ENCODE results near the gene CYP51A1.
"Not testable (repeated sequence)": the region's sequence is repeated elsewhere in the genome, so short reads cannot be mapped to it uniquely, and the experiment has no call there.

Gene CYP51A1

DNA sequence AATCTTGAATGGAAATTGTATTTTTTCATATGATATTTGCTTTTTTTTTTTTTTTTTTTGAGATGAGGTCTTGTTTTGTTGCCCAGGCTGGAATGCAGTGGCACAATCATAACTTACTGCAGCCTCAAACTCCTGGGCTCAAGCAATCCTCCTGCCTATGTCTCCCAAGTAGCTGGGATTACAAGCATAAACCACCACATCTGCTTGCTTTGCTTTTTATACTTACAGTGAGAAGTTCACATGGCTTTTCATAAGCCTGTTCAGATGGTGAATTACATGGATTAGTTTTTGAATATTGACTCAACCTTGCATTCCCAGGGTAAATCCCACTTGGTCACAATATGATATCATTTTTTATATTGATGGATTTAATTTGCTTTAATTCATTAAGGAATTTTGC is 22.7 kb upstream of the CYP51A1 start:
- no peak overlapping the region for H3K4me3 ChIP-seq (ENCODE audit: low read depth, low read length)
- TF ChIP-seq, protein P1, sequence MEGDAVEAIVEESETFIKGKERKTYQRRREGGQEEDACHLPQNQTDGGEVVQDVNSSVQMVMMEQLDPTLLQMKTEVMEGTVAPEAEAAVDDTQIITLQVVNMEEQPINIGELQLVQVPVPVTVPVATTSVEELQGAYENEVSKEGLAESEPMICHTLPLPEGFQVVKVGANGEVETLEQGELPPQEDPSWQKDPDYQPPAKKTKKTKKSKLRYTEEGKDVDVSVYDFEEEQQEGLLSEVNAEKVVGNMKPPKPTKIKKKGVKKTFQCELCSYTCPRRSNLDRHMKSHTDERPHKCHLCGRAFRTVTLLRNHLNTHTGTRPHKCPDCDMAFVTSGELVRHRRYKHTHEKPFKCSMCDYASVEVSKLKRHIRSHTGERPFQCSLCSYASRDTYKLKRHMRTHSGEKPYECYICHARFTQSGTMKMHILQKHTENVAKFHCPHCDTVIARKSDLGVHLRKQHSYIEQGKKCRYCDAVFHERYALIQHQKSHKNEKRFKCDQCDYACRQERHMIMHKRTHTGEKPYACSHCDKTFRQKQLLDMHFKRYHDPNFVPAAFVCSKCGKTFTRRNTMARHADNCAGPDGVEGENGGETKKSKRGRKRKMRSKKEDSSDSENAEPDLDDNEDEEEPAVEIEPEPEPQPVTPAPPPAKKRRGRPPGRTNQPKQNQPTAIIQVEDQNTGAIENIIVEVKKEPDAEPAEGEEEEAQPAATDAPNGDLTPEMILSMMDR (IDR thresholded peaks at IDR 0.05; ENCODE audit: low read depth, low read length), result no peak

DNA sequence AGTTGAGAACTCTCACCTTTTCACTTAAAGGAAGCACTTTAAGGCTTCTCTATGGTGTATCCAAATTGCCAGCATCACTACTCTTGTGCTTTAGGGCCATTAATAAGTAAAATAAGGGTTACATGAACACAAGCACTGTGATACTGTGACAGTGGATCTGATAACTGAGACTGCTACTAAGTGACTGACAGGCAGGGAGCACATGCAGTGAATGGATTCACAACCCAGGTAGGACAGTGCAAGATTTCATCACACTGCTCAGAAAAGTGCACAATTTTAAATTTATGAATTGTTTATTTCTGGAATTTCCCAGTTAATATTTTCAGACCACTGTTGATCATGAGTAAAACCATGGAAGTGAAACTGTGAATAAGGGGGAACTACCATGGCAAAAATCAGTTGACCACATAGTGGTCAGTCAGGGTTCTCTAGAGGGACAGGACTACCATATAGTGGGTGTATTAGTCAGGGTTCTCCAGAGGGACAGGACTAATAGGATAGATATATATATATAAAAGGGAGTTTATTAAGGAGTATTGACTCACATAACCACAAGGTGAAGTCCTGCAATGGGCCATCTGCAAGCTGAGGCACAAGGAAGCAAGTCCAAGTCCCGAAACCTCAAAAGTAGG is 20.9 kb upstream of the CYP51A1 start:
- TF ChIP-seq, protein P1 (IDR thresholded peaks at IDR 0.05; ENCODE audit: low read depth, low read length), result no peak

DNA sequence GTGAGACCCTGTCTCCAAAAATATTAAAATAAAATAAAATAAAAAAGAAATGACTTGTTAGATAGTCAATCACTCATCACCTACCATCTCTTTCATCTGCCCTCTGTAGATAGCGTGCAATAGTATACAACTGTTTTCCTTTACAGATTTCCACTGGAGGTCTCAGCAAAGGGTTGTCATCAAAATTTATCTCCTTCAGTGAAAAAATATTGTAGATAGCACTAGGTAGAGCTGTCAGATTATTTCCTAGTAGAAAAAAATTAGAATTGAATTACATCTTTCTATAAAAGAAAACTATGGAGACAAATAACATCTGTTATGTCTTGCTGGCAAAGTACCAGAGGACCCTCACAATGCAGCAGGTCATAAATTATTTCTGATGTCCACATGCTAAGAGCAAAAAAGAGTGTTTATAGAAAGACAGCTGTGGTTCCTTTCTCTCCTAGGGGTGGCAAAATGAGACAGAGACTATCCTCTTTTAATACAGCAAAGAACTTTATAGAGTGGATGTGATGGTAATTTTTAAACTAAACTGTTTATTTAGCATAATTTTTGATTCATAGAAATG is 16.3 kb upstream of the CYP51A1 start:
- H3K4me3 ChIP-seq (ENCODE audit: low read depth, low read length), result no peak overlapping the region
- TF ChIP-seq, protein P1 (IDR thresholded peaks at IDR 0.05; ENCODE audit: low read depth, low read length), result no peak

More for the DNA sequence above, 20.9 kb upstream of the CYP51A1 start:
- no peak overlapping the region for H3K4me3 ChIP-seq (ENCODE audit: low read depth, low read length)

DNA sequence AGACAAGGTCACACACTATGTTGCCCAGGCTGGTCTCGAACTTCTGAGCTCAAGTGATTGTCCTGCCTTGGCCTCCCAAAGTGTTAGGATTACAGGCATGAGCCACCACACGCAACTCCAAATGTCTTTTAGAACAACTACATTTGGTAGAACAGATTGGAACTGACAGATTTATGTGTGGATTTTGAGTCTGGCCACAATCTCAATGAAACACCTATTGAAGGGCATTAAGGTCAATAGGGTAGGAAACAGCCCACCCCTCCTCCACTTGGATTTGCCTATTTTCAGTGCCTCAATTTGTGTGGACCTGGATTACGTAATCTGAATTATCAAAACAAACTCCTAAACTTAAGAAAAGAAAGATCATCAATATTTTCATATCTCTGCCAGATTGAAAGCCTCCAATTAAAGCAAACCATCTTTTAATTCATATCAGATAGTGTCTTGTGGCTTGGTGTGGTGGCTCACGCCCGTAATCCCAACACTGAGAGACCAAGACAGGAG is 15.5 kb upstream of the CYP51A1 start:
- TF ChIP-seq, protein P1 (IDR thresholded peaks at IDR 0.05; ENCODE audit: low read depth, low read length), result no peak

DNA sequence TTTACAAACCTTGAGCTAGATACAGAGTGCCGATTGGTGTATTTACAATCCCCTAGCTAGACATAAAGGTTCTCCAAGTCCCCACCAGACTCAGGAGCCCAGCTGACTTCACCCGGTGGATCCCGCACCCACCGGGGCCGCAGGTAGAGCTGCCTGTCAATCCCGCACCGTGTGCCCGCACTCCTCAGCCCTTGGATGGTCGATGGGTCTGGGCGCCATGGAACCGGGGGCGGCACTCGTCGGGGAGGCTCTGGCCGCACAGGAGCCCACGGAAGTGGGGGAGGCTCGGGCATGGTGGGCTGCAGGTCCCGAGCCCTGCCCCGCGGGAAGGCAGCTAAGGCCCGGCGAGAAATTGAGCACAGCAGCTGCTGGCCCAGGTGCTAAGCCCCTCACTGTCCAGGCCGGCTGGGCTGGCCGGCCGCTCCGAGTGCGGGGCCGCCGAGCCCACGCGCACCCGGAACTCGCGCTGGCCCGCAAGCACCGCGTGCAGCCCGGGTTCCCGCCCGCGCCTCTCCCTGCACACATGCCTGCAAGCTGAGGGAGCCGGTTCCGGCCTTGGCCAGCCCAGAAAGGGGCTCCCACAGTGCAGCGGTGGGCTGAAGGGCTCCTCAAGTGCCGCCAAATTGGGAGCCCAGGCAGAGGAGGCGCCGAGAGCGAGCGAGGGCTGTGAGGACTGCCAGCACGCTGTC is 9.1 kb upstream of the CYP51A1 start:
- H3K4me3 ChIP-seq (ENCODE audit: low read depth, low read length), result not testable (repeated sequence)

More for the DNA sequence above, 15.5 kb upstream of the CYP51A1 start:
- H3K4me3 ChIP-seq (ENCODE audit: low read depth, low read length), result no peak overlapping the region

DNA sequence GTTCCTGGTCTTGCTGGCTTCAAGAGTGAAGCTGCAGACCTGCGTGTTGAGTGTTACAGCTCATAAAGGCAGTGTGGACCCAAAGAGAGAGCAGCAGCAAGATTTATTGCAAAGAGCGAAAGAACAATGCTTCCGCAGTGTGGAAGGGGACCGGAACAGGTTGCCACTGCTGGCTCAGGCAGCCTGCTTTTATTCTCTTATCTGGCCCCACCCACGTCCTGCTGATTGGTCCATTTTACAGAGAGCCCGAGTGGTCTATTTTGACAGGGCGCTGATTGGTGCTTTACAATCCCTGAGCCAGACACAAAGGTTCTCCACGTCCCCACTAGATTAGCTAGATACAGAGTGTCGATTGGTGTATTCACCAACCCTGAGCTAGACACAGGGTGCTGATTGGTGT is 8.5 kb upstream of the CYP51A1 start:
- not testable (repeated sequence) for H3K4me3 ChIP-seq (ENCODE audit: low read depth, low read length)

DNA sequence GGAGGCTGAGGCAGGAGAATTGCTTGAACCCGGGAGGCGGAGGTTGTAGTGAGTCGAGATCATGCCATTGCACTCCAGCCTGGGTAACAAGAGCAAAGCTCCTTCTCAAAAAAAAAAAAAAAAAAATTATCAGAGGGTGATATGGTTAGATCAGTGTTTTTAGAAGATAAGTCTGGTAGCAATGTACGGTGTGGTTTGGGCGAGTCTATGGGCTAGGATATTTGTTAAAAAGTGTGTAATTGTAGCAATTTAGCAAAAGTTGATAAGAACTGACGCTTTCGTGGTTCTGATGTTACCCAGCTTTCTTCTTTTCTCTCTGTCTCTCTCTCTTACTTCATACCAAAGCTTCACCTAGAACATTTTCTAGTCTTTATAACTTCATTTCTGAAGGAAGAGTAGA is 6.9 kb upstream of the CYP51A1 start:
- no peak overlapping the region for H3K4me3 ChIP-seq (ENCODE audit: low read depth, low read length)
- TF ChIP-seq, protein P1 (IDR thresholded peaks at IDR 0.05; ENCODE audit: low read depth, low read length), result no peak

DNA sequence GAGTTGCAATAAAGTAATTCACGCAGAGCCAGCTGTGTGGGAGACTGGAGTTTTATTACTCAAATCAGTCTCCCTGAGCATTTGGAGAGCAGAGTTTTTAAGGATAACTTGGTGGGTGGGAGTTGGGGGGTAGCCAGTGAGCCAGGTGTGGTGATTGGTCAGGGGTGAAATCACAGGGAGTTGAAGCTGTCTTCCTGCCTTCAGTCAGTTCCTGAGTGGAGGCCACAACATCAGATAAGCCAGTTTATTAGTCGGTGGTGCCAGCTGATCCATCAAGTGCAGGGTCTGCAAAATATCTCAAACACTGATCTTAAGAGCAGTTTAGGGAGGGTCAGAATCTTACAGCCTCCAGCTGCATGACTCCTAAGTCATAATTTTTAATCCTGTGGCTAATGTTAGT is 3.3 kb upstream of the CYP51A1 start:
- TF ChIP-seq, protein P1 (IDR thresholded peaks at IDR 0.05; ENCODE audit: low read depth, low read length), result no peak
- H3K4me3 ChIP-seq (ENCODE audit: low read depth, low read length), result no peak overlapping the region
